Lung microvascular endothelial cell (primary cell): Measurements from ENCODE around the gene YWHAH. TPM values are rescaled to one million over a fixed set of nuclear protein-coding genes. Genes with fewer than 3 reads are reported as not detected.

Source experiments
- DNase-seq, 2 donors: peaks; one replicate each; pipeline versions ENCODE4 v3.0.0 to v3.0.0-alpha.2; 2010; ENCODE audit warnings: low read depth in 2 of 2
- total RNA-seq: library from RNA; depleted of rRNA; stranded (reverse); fragments of >200 nt; gene quantifications from 2 replicates; pipeline ENCODE4 v1.2.1, GENCODE V29; 2014

The YWHAH gene
- total RNA-seq: 89.6 and 103 TPM in 2 replicates

DNA sequence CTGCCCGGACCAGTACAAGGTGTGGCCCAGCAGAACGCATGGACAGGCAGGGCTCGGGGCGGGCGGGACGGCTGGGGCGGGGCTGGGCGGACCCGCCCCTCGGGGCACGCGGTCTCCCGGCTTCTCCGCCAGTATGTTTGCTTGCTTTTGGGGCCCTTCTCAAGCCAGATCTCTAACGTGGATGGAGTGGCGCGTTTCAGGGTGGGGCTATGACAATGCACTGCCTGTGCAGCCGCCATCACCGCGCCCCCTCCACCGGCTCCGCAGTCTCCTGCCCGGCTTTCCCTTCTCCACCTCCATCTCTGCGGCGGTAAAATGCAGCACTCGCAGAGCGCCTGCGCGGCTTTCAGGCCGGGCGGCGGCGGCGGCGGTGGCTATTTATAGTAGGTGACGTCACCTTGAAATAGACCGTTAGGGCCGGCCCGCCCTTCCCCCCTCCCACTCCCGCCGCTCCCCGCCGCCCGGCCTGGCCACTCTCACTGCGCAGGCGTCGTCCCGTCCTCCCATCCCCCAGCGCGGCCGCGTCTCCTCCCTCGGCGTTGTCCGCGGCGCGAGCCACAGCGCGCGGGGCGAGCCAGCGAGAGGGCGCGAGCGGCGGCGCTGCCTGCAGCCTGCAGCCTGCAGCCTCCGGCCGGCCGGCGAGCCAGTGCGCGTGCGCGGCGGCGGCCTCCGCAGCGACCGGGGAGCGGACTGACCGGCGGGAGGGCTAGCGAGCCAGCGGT, at the start of gene YWHAH:
Gene YWHAH (plus strand): TSS at position 558 of the 722 bp plus-strand sequence. CDS start 199 bp downstream, outside the sequence.
- DNase-seq: peak; percentile 95 to 97

DNA sequence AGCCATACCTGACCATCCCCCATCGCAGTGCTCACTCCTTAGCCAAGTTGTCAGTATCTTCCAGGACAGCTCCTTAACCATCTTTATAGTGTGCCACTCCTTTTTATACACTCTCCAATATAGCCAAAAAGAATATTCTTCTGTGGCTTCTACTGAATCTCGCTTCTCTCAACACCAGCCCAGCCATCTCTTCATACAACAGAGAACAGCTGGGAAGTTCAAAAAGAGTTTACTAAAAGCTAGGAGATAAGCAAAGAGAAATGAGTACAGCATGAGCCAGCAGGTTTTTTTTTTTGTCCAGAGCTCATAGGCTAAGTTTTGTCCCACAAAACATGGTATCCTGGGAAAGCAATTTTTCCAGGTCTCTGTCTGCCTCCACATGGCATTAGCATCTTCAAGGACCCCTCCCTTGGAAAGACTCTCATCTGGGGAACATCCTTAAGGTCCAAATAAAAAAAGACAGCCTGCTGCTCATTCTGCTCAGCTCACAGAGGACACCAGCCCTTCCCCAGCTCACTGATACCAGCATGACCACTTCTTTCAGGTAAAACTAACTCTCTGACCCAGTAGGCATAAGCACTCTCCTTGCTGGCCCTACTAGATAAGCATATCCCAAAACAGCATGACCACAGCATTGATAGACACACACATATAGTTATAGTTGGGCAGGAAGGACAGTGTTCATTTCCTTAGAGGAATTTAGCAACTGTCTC, 48.8 kb upstream of the YWHAH start:
- no peak for DNase-seq

DNA sequence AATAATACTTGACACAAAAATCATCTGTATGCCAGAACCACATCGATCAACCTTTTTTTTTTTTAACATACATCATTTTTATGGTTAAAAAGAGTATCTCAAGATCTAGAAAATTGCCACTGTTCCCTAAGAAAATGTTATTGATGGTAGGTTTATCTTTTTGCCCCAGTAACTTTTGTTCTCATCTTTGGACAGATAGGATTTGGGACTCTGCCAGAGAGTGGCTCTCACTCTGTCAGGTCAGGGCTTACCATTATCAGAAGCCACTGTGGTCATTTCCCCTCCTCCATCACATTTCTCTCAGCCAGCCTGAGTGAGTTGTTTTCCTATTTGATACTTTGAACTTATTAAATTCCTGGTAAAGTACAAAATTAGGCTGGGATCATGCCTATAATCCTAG, 47.9 kb upstream of the YWHAH start:
- DNase-seq: peak in 1 of 2 donors; percentile 55

DNA sequence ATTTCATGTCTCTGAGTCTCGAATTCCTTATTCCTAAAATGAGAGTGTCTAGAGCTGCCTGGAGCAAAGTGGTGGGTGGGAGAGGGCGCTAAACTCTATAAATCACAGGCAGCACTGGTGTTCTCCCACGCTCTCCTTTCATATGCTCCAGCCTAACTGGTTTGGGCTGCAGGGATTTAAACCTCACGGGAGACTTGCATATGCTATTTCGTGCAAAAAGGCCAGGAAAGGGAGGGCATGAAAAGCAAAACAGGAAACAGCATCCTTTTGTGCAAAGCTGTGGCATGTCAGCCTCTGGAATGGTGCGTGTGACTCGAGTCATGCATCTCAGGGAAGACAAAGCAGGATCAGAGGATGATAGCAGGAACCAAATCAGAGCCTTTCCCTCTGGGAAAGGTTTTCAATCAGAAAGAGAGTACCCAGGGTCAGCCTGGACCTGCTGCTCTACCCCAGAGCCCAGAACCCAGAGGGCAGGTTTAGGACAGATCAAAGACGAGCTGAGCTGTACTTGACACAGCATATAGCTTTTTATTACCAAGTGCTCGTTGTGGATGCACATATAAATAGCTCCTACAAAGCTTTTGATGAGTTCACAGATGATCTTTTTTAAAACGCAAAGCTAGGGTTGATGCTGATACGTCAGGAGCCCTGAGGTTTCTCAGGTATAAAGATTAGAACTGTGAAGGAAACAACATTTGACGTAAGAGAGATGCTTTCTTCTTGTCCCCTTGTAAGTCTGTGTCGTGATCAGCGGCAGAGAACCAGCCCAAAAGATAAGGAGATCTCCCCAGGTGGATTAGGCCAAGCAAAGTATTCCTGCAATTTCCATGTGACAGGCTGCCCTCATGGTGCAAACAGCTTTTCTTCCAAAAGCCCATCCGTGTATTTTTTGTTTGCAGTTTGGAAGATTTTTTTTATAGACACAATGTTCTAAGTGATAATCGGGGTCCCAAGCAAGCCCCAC, 46.2 kb upstream of the YWHAH start:
- DNase-seq: peak; percentile 39 to 66

GRCh38 chr22:31898926-31899325, 45.4 kb upstream of the YWHAH start:
- DNase-seq: no peak

DNA sequence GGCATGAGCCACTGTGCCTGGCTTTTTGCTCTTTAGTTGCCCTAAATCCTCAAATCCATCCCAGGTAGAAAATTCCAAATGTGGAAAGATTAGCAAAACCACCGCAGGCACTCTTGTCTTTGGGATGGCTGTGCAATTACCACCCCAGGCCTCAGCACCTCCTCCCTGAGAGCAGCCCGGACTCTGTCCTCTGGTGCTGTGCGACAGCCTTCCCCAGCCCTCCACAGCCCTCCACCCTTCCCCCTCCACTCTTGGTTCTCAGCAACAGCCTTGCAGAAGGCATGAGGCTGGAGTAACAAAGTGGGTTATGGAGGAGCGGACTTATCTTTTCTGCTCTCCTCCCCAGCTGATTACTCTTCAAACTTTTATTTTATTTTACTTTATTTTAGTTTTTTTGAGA, 44.7 kb upstream of the YWHAH start:
- DNase-seq: no peak

- DNase-seq: peak; percentile 9 to 37
Measured at GRCh38 chr22:31901388-31902137, 42.8 kb upstream of the YWHAH start.

- no peak for DNase-seq
Measured at GRCh38 chr22:31904651-31905050, 39.7 kb upstream of the YWHAH start.

DNA sequence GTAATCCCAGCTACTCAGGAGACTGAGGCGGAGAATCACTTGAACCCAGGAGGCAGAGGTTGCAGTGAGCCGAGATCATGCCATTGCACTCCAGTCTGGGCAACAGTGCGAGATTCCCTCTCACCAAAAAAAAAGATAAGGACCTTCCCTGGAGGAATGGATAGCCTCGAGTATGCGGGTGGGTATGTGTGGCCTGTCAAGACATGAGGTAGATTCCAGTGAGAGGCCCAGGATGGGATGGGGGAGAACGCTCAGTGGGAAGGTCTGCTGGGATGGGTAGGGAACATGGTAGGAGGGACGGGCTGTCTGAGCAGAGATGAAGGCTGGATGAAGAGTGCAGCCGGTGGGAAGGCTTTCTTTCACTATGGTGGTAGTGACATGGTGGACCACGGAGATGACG, 39.0 kb upstream of the YWHAH start:
- DNase-seq: no peak

GRCh38 chr22:31906086-31906485, 38.2 kb upstream of the YWHAH start:
- DNase-seq: no peak

GRCh38 chr22:31906569-31906968, 37.8 kb upstream of the YWHAH start:
- DNase-seq: no peak

DNA sequence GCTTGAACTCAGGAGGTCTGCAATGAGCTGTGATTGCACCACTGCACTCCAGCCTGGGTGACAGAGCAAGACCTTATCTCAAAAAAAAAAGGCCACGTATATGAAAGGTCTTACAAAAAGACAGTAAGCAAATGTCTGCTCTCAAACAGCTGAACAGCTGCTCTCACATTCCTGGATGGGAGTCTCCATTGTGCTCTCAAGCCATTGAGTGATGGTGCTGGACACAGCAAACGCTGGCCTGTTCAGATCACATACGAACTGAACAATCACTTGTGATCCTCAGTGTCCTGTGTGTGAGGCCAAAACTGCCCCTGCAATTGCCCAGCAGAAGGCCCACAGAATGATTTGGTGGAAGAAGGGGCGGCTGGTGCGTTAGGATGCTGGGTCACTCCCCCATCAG, 34.4 kb upstream of the YWHAH start:
- no peak for DNase-seq

GRCh38 chr22:31911565-31912406, 32.5 kb upstream of the YWHAH start:
- DNase-seq: no peak

- peak in 1 of 2 donors; percentile 26 for DNase-seq
Measured at GRCh38 chr22:31912407-31912743, 32.0 kb upstream of the YWHAH start.

DNA sequence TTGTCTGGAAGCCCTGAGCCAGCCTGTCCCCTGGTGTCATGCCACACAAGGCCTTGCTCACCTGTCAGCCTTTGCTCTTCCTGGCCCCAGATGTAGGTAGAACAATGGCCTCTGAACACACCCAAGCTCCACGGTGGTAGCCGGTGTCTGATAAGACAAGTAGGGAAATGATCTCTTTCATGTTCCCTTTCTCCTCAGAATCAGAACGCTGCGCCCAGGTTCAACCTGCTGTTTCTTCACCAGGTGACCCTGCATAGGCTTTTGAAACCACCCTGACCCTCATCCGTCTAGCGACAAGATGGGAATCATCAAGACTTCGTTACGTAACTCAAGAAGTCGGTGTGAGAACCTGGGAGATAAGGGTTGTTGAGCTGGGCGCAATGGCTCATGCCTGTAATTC, 28.7 kb upstream of the YWHAH start:
- no peak for DNase-seq

DNA sequence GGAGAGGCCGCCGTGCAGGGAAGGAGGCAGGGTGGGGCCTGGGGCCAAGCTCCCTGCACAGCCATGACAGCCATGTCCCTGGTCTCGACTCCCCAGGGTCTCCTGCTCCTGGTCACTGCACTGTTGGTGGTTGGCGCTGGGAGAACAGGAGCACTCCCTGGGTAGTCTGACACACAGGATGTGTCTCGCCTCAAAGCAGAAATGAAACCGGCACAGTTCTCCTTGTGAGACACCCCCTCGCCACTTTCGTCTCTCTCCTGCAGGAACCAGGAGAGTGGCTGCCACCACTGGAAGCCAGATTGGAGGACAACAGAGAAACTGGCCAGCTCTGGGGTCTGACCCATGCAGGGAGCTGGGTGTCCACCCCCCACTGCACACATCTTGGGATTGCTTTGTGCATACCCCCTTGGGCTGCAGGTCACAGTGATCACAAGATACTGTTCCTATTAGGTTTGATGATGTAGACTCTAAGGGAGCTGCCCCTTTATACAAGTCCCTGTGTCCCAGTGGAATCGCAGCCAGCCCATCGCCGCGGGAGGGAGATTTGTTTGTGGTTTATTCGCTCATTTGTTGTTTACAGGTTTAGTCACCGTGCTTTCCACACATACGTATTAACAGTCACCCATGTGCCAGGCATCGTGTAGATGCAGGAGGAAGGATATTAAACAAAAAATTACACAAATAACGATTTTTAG, 27.0 kb upstream of the YWHAH start:
- DNase-seq: no peak

DNA sequence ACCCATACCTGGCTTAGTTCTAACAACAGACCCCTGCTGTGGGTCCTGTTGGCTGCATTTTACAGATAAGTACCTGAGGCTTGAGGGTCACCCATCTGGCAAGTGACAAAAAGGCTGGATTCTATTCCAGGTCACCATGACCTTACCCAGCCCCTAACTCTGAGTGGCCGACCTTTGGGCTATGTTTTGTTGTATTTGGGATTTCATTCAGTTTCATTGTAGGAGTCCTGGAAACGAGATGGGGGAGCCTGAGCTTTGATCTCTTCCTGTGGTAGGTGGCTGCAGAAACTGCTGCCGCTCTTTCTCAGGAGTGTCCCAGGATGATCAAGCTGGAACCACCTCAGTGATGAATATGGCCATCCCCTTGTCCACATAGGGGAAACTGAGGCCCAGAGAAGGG, 24.6 kb upstream of the YWHAH start:
- DNase-seq: no peak

- DNase-seq: no peak
Measured at GRCh38 chr22:31920306-31920705, 24.0 kb upstream of the YWHAH start.

- DNase-seq: no peak
Measured at GRCh38 chr22:31921106-31921505, 23.2 kb upstream of the YWHAH start.

GRCh38 chr22:31922534-31922933, 21.8 kb upstream of the YWHAH start:
- no peak for DNase-seq
